Psoas muscle (tissue), 8 donors: ENCODE measurements around the gene PEX19. TPM values are rescaled to one million over a fixed set of nuclear protein-coding genes. Genes with fewer than 3 reads are reported as not detected.
"Not testable (repeated sequence)": the region's sequence is repeated elsewhere in the genome, so short reads cannot be mapped to it uniquely, and the experiment has no call there.

ENCODE experiments used
- ATAC-seq, 4 donors: fragments of 200-7000 bp; cut with Tn5 transposase; one replicate each; pipeline ENCODE4 v1.9.1; 2020; ENCODE audit warnings: moderate library complexity in 3 of 4, mild to moderate bottlenecking in 2 of 4
- DNase-seq, 2 donors: peaks; one replicate each; pipeline ENCODE4 v3.0.0-alpha.2; 2020
- H3K27ac ChIP-seq: fragments of 200-600 bp; one replicate; pipeline ENCODE4 v1.8.0; 2022
- H3K27me3 ChIP-seq, 3 donors: fragments of 200-600 bp in 1 of 3; one replicate each; pipeline versions ENCODE4 v1.6.1 to v1.8.0; 2013 to 2022; ENCODE audit warnings: low read length in 2 of 3, mild to moderate bottlenecking in 2 of 3, moderate library complexity in 1 of 3; ENCODE audit not compliant: insufficient read depth in 3 of 3
- H3K36me3 ChIP-seq, 2 donors: fragments of 200-600 bp in 1 of 2; one replicate each; pipeline versions ENCODE4 v1.6.1 to v1.8.0; 2013 to 2022; ENCODE audit warnings: low read depth in 1 of 2, mild to moderate bottlenecking in 1 of 2, moderate library complexity in 1 of 2; ENCODE audit not compliant: insufficient read depth in 1 of 2
- H3K4me1 ChIP-seq: fragments of 200-600 bp; one replicate; pipeline ENCODE4 v1.8.0; 2022
- H3K4me3 ChIP-seq: fragments of 200-600 bp; one replicate; pipeline ENCODE4 v1.8.0; 2022; ENCODE audit warnings: mild to moderate bottlenecking
- H3K9me3 ChIP-seq: fragments of 200-600 bp; one replicate; pipeline ENCODE4 v1.8.0; 2022
- CTCF ChIP-seq: fragments of 200-600 bp; IDR thresholded peaks from one replicate; pipeline ENCODE4 v1.8.0; 2022; ENCODE audit warnings: antibody characterized with exemption
- WGBS, 3 donors: extraction: QIAGEN DNeasy Blood & Tissue Kit; methylation state at CpG; one replicate each; pipeline versions ENCODE4 v1.1.6 to v1.1.7; 2013; 5-methylcytosine and 5-hydroxymethylcytosine counted together
- intact Hi-C, 2 donors: fragments of 100-400 bp; cut with DNase I; formaldehyde crosslinking; loops; one replicate each; pipeline versions ENCODE4 v1.11.0 to v1.14.2; 2022
- polyA plus RNA-seq, 3 donors: library from polyadenylated mRNA; stranded (reverse); fragments of 200-250 nt; gene quantifications; one replicate each; pipeline ENCODE4 v1.2.3, GENCODE V29; 2013
- total RNA-seq, 4 donors: library from RNA; stranded (reverse); fragmentation: NEBNext Ultra II Directional in 2 of 4; extraction: Animal tissue kit (Norgen Biotek cat#: 25700) in 2 of 4; gene quantifications; one replicate each; pipeline versions ENCODE4 v1.2.1 to v1.2.4, GENCODE V29; 2021 to 2023
- donor health status: healthy with polysubstance abuse.
- donor health status: DM: no; HTN: no; CAD: no; lungs with moderate emphysema.
- donor health status: Bipolar disorder and iron deficiency.
- donor health status: healthy.
- donor health status: DM: yes; HTN: yes; CAD: no.
- donor health status: DM: no; HTN: no; CAD: no.
- donor health status: DM: no; HTN: no; CAD: no.
- donor health status: DM: yes; HTN: yes; CAD: no.

PEX19 gene
- total and polyA plus RNA-seq, 7 donors = 30.2 to 117 (median 78.1) TPM

- 86 to 95% (median 87%) methylated on average over 1 of the region's 1 CpG for WGBS, 3 donors
- H3K36me3 ChIP-seq = peaks cover 32 to 100% of the 10 kb centered on the region in 2 donors
- intact Hi-C loops = loop anchor here in 1 of 2 donors (5.0 kb wide), 1 partner anchor 36 kb away; no protein-coding TSS in a partner anchor
Measured at GRCh38 chr1:160296036-160296435, 11.1 kb upstream of the PEX19 start.

GRCh38 chr1:160293020-160293968 lies 8.4 kb upstream of the PEX19 start:
- Histone ChIP-seq H3K27me3 (no peaks in the 10 kb centered on the region), H3K9me3 (no peaks in the 10 kb centered on the region), H3K27ac (no peak overlapping the region), H3K4me1 (no peaks in the 10 kb centered on the region), H3K4me3 (no peak overlapping the region), H3K36me3 (peaks cover 44 to 100% of the 10 kb centered on the region in 2 donors)
- WGBS, 3 donors = 70 to 81% (median 71%) methylated on average over 8 of the region's 8 CpGs
- ATAC-seq (no peak), DNase-seq (no peak)
- TF ChIP-seq CTCF = no peak
- intact Hi-C loops = loop anchor here (5.0 kb wide), 3 partner anchors 44 to 206 kb away; no protein-coding TSS in a partner anchor

More at GRCh38 chr1:160296036-160296435, 11.1 kb upstream of the PEX19 start:
- TF ChIP-seq CTCF = no peak
- no peak overlapping the region for H3K4me3 ChIP-seq
- H3K9me3 ChIP-seq = no peaks in the 10 kb centered on the region
- no peaks in the 10 kb centered on the region for H3K4me1 ChIP-seq
- H3K27me3 ChIP-seq = no peaks in the 10 kb centered on the region
- no peak for ATAC-seq
- H3K27ac ChIP-seq = no peak overlapping the region
- no peak for DNase-seq

GRCh38 chr1:160291248-160292220 lies 6.6 kb upstream of the PEX19 start:
- H3K4me3 ChIP-seq = no peak overlapping the region
- TF ChIP-seq CTCF = peak; percentile 80
- peaks cover 40 to 83% of the 10 kb centered on the region in 2 donors for H3K36me3 ChIP-seq
- H3K9me3 ChIP-seq = no peaks in the 10 kb centered on the region
- H3K27me3 ChIP-seq = no peaks in the 10 kb centered on the region
- DNase-seq = peak; percentile 42 to 66
- ATAC-seq = peak; percentile 85 to 92 (median 90)
- WGBS, 3 donors = 30 to 41% (median 30%) methylated on average over 11 of the region's 11 CpGs
- peak overlapping the region; percentile 26 for H3K27ac ChIP-seq
- intact Hi-C loops = loop anchor here (1.0 to 5.0 kb wide), 6 partner anchors 46 to 204 kb away; no protein-coding TSS in a partner anchor
- no peaks in the 10 kb centered on the region for H3K4me1 ChIP-seq

GRCh38 chr1:160287769-160288168 lies 2.8 kb upstream of the PEX19 start:
- H3K9me3 ChIP-seq, H3K27ac ChIP-seq, DNase-seq, H3K27me3 ChIP-seq, intact Hi-C loops, H3K4me3 ChIP-seq, ATAC-seq: not testable (repeated sequence)
- Histone ChIP-seq H3K4me1 (peaks cover 18% of the 10 kb centered on the region), H3K36me3 (peaks cover 20 to 50% of the 10 kb centered on the region in 2 donors)
- WGBS, 3 donors = 89 to 98% (median 90%) methylated on average over 12 of the region's 12 CpGs
